ENCODE results near the gene ZNF280D. TPM values are rescaled to one million over a fixed set of nuclear protein-coding genes. Genes with fewer than 3 reads are reported as not detected.

Gene ZNF280D
- total and polyA plus RNA-seq, 2 of the 8 experiments (the other 6 are each of a cell fraction or from before 2014, with no cell fraction given), result 7.4 to 27.5 TPM

DNA sequence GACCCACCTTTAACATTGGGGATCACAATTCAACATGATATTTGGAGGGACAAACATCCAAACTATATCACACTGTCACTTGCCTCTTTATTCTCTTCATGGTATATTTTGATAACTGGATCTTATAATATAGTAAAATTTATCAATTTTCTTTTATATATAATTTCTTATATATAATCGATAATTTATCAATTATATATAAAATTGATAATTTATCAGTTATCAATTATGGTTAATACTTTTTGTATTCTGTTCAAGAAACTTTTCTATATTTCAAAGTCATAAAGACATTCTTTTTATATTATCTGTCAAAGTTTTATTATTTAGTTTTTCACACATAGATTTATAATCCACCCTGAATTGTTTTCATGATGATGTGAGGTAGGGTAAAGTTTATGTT, 132.9 kb downstream of the ZNF280D start (continued):
- TF ChIP-seq MAFK (IDR thresholded peaks at IDR 0.05; ENCODE audit: low read depth, low read length) (no peak), SIRT6 (IDR thresholded peaks at IDR 0.05; ENCODE audit: low read length) (no peak)

Measured in H1 (cell line).